ENCODE results near the gene CHD5.
"Not testable (repeated sequence)": the region's sequence is repeated elsewhere in the genome, so short reads cannot be mapped to it uniquely, and the experiment has no call there.

The CHD5 gene

GRCh38 chr1:6088956-6089355, 91.2 kb downstream of the CHD5 start:
- in situ Hi-C loops (cut with MboI; ENCODE audit: low sequenced_read_pairs) = no loop called here

GRCh38 chr1:6087958-6088357, 92.2 kb downstream of the CHD5 start:
- in situ Hi-C loops (cut with MboI; ENCODE audit: low sequenced_read_pairs) = no loop called here

- in situ Hi-C loops (cut with MboI; ENCODE audit: low sequenced_read_pairs) = no loop called here
Observed at GRCh38 chr1:6087377-6087772, 92.7 kb downstream of the CHD5 start.

GRCh38 chr1:6086762-6087376, 93.3 kb downstream of the CHD5 start:
- in situ Hi-C loops (cut with MboI; ENCODE audit: low sequenced_read_pairs) = no loop called here

GRCh38 chr1:6086358-6086757, 93.8 kb downstream of the CHD5 start:
- in situ Hi-C loops (cut with MboI; ENCODE audit: low sequenced_read_pairs) = no loop called here

- in situ Hi-C loops (cut with MboI; ENCODE audit: low sequenced_read_pairs) = no loop called here
Observed at GRCh38 chr1:6085666-6086065, 94.5 kb downstream of the CHD5 start.

GRCh38 chr1:6084781-6085495, 95.2 kb downstream of the CHD5 start:
- in situ Hi-C loops (cut with MboI; ENCODE audit: low sequenced_read_pairs) = no loop called here

GRCh38 chr1:6083801-6084446, 96.2 kb downstream of the CHD5 start:
- in situ Hi-C loops (cut with MboI; ENCODE audit: low sequenced_read_pairs) = no loop called here

GRCh38 chr1:6083385-6083784, 96.7 kb downstream of the CHD5 start:
- in situ Hi-C loops (cut with MboI; ENCODE audit: low sequenced_read_pairs) = no loop called here

GRCh38 chr1:6082430-6082971, 97.6 kb downstream of the CHD5 start:
- in situ Hi-C loops (cut with MboI; ENCODE audit: low sequenced_read_pairs) = no loop called here

GRCh38 chr1:6081901-6082300, 98.2 kb downstream of the CHD5 start:
- in situ Hi-C loops (cut with MboI; ENCODE audit: low sequenced_read_pairs) = no loop called here

GRCh38 chr1:6080469-6080868, 99.7 kb downstream of the CHD5 start:
- in situ Hi-C loops (cut with MboI; ENCODE audit: low sequenced_read_pairs) = no loop called here

- in situ Hi-C loops (cut with MboI; ENCODE audit: low sequenced_read_pairs) = no loop called here
Observed at GRCh38 chr1:6077919-6078318, 102.2 kb downstream of the CHD5 start.

- in situ Hi-C loops (cut with MboI; ENCODE audit: low sequenced_read_pairs) = no loop called here
Observed at GRCh38 chr1:6077506-6077905, 102.6 kb downstream of the CHD5 start.

- in situ Hi-C loops (cut with MboI; ENCODE audit: low sequenced_read_pairs) = not testable (repeated sequence)
Observed at GRCh38 chr1:6077061-6077460, 103.1 kb downstream of the CHD5 start.

GRCh38 chr1:6075748-6076147, 104.4 kb downstream of the CHD5 start:
- in situ Hi-C loops (cut with MboI; ENCODE audit: low sequenced_read_pairs) = no loop called here

GRCh38 chr1:6074192-6074901, 105.8 kb downstream of the CHD5 start:
- in situ Hi-C loops (cut with MboI; ENCODE audit: low sequenced_read_pairs) = no loop called here

- in situ Hi-C loops (cut with MboI; ENCODE audit: low sequenced_read_pairs) = no loop called here
Observed at GRCh38 chr1:6073480-6074053, 106.6 kb downstream of the CHD5 start.

GRCh38 chr1:6072774-6073479, 107.2 kb downstream of the CHD5 start:
- in situ Hi-C loops (cut with MboI; ENCODE audit: low sequenced_read_pairs) = no loop called here

- in situ Hi-C loops (cut with MboI; ENCODE audit: low sequenced_read_pairs) = no loop called here
Observed at GRCh38 chr1:6071219-6071618, 108.9 kb downstream of the CHD5 start.
